HG03520 (cell line): ENCODE results near the gene MMS19.

Experiments used
- ATAC-seq: cut with Tn5 transposase; IDR thresholded peaks from one replicate; pipeline ENCODE4 v1.9.1; 2021; ENCODE audit warnings: mild to moderate bottlenecking, moderate library complexity; ENCODE audit not compliant: unreplicated experiment

The MMS19 gene, protein sequence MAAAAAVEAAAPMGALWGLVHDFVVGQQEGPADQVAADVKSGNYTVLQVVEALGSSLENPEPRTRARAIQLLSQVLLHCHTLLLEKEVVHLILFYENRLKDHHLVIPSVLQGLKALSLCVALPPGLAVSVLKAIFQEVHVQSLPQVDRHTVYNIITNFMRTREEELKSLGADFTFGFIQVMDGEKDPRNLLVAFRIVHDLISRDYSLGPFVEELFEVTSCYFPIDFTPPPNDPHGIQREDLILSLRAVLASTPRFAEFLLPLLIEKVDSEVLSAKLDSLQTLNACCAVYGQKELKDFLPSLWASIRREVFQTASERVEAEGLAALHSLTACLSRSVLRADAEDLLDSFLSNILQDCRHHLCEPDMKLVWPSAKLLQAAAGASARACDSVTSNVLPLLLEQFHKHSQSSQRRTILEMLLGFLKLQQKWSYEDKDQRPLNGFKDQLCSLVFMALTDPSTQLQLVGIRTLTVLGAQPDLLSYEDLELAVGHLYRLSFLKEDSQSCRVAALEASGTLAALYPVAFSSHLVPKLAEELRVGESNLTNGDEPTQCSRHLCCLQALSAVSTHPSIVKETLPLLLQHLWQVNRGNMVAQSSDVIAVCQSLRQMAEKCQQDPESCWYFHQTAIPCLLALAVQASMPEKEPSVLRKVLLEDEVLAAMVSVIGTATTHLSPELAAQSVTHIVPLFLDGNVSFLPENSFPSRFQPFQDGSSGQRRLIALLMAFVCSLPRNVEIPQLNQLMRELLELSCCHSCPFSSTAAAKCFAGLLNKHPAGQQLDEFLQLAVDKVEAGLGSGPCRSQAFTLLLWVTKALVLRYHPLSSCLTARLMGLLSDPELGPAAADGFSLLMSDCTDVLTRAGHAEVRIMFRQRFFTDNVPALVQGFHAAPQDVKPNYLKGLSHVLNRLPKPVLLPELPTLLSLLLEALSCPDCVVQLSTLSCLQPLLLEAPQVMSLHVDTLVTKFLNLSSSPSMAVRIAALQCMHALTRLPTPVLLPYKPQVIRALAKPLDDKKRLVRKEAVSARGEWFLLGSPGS

DNA sequence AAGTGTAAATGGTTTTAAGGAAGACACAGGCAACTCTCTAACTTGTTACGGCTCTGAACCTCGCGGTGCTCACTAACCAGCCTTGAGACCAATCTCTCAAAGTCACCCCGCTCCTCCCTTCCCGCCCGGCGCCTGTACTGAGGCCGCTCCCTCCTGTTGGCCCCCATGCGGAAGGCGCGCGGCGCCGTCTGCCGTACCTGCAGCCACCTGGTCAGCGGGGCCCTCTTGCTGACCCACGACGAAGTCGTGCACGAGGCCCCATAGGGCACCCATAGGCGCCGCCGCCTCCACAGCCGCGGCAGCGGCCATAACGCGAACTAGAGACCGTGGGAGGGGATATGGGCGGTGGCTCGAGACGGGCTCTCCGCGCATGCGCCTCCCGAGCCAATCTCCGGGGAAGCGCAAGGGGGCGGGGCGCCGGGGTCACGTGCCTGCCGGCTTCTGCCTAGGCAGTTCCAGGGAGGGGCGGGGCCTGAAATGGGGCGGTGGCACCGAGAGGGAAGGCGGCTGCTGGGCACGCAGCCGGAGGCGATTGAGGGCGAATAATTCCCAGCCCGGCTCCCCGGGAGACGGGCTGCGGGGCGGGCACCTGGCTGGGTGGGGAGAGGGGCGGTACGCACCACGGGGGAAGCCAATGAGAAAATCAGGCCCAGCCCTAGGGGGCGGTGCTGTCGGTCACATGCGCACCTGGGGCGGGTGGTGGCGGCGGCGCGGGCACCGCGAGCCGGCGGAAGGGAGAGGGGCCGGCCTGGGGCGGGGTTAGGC lies at the start of gene MMS19:
TSS of gene MMS19 (minus strand) at position 347 of the 765 bp plus-strand sequence. CDS start at position 309, 38 bp downstream.
- ATAC-seq = peak; percentile 85

DNA sequence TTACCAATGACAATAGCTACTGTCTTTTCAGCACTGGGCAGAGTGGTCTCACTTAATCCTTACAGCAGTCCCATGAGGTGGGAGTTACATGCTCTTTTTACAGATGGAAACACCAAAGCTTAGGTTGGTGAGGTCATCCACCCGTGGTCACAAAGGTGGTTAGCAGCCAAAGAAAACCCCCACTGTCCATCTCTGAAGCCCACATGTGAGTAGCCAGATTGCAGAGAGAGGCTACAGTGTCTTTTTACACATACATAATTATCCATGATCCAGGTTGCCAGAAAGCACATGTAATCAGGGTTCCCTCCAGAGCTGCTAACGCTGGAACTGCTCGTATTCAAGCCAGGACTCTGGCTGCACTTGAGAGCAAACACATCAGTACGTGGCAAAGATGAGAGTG lies 49.7 kb upstream of the MMS19 start:
- ATAC-seq = no peak

DNA sequence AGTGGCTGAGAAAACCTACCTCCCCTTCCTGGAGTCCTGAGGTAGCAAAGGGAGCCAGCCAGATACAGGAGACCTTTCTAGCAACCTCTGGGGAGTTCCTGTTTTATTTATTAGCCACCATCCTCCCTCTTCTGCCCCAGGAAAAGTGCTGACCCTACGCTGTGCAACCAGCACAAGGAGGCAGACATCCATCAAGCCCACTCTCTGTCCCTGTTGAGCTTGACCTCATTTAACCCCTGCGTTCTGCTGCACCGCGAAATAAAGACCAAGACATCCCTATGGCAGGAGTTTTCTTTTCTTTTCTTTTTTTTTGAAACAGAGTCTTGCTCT lies 49.0 kb upstream of the MMS19 start:
- ATAC-seq = no peak

DNA sequence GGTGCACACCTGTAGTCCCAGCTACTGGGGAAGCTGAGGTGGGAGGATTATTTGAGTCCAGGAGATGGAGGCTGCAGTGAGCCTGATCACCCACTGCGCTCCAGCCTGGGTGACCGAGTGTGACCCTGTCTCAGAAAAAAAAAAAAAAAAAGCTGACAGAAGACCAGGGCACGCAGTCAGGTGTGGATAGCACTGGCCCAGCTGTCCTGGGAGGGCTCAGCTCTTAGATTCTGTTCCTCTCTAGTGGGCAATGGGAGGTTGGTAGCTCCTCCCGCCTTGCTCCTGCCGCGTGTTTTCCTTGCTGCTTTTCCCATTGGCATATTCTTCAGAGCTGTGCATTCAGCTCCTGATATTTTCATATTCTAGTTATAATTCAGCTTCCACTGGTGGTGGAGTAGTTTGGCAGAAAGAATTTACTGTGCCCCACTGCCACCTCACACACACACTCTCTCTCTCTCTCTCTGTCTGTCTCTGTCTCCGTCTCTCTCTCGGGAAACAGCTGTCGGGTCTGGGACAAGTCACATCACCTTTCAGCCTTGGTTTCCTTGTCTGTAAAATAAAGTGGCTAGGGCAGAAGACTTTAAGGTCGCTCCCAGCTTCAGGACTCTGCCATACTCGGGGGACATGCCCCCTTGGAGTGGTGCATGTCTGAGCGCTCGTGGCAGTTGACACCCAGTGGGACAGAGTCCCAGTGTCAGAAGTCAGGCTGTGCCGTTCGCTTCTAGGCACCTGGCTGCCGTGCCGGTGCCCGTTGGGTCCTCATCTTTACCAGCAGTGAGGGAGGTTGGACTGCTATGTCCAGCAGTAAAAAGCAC lies 48.4 kb upstream of the MMS19 start:
- ATAC-seq = no peak

DNA sequence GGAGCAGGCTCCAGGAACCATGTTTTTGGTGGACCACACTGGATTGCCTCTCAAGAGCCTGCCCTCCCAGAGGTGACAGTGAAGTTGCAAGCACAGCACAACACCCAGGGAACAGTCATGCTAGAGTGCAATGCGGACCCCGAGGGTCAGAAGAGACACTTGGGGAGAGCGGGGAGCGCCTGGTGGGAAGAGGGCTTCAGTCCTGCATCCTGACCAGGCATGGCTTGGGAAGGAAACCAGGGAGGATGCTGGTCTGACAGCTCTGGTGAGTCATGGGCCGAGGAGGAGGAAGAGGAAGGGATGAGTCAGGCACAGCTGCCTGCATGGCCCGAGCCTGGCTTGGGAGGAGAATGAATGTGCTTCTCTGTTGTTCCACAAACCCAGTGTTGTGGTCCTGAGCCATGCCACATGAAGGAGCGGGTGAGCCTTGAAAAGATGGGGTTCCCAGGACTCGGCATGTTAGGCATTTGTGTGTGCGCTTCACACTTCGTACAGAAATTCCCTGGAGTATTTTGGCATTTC lies 44.9 kb upstream of the MMS19 start:
- ATAC-seq = no peak

DNA sequence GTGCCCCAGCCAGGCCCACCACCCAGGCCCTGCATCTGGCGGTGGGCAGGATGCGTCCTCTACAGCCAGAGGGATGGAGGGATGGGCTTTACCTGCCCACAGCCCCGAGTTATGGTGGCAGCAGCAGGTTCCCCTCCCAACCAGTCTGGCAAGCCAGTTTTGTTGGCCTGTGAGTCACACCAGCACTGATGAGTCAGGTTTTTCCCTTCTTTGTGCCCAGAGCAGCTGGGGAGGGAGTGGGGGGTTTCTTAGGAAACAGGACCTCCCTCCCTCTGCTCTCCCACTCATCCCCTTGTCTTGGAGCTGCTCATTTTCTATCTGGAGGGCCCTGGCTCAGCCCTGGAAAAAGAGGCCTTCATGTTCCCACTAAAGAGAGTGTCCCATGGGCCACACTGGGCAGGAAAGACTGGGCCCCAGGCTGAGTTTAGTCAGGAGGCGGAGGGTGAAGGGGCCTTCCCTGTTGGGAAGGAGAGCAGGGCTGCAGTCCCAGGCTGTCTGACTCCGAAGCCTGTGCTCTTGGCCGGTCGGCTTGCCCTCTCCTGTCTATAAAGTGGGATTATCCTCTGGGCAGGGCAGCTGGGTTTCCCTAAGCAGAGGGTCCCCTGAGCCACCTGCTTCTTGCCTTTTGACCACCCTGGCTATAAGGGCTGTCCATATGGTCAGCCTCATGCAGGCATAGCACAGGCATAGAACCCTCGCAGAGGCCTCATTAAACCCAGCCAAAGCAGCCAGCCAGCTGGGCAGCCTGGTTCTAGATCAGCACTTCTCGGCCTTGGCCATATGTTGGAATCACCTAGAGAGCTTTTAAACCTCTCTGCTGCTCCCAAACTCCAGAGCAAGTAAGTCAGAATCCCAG lies 44.2 kb upstream of the MMS19 start:
- ATAC-seq = no peak

DNA sequence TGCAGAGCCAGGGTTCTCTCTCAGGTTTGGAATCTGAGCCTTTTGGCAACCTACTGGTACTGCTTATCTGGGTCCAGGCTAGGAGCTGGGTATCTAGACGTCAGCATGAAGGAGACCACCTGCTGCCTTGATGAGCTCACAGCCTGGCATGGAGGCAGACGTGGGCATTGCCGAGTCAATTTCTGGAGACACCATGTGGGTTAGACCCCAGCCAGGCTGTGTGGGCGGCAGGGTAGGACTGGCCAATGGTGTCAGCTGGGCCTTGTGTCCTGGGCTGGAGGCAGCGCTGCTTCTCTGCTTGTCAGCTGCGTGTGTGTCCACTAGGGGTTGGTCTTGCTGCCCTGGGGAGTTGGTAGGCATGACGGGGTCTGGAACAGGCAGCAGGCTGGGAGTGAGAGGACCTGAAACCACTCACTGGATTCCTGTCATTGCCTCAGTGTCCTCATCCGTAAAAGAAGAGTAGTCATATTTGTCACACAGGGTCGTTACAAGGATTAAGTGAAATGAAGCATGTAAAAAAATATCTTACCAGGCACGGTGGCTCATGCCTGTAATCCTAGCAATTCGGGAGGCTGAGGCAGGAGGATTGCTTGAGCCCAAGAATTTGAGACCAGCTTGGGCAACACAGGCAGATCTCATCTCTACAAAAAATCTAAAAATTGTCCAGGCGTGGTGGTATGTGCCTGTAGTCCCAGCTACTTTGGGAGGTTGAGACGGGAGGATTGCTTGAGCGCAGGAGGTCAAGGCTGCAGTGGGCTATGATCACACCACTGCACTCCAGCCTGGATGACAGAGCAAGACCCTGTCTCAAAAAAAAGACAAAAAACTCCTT lies 42.7 kb upstream of the MMS19 start:
- ATAC-seq = no peak

DNA sequence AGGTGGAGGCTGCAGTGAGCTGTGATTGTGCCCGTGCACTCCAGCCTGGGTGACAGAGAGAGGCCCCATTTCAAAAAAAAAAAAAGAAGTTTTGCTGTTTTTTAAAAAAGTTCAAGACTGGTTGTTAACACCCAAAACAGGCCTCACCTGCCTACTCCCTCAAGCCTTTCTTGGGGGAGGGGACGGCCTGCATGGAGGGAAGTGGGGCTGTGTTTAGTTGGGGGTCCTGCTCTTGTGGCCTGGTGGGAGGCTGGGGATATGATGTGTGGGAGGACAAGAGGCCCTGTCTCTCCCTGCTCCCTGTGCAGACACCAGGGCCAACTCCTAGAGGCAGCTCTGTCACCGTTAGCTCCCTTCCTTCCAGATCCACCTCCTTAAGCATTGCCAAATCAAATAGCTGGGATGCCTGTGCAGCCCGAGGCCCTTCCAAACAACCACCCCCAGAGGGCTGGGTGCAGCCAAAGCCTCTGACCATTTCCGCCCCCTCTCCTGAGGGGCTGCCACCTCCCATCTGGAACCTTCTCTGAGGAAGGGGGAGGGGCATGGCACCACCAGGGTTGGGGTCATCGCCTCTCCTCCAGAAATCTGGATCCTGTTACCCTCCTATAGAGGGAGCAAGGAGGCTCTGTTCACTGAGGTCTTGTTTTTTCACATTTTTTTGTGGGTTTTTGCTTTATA lies 41.4 kb upstream of the MMS19 start:
- no peak for ATAC-seq

DNA sequence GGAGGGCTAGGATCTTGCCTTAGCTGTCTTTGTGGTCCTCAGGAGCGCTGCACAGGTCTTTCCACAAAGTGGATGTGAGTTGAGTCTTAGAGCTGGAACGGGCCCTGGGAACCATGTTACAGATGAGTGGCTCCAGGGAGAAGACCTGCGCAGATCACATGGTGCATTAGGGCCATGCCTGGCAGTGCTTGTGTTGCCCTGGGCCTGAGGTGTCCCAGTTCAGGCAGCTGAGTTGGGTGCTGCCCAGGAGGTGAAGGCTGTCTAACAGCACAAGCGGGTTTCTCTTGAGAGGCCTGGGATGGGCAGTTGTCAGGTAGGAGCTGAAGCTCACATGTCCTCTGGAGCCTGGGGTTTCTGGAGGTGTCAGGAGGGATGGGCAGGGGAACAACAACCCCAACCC lies 40.6 kb upstream of the MMS19 start:
- ATAC-seq = no peak

DNA sequence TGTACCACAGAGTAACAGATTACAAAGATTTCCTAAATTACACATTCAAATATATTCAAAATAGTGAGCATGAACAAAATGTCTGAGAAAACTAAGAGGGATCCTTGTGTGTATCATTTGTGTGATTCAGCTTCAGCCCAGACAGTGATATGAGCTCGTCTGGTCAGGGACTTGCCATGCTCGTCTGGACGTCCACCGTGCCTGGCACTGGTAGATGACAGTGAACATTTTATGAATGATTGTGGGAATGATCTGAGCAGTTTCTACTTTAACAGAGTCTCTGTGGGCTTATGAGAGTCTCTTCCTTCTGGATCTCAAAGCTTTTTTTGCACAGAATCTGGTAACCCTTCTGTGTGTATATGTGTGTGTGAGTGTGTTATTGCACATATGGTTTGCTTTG lies 40.2 kb upstream of the MMS19 start:
- ATAC-seq = no peak

DNA sequence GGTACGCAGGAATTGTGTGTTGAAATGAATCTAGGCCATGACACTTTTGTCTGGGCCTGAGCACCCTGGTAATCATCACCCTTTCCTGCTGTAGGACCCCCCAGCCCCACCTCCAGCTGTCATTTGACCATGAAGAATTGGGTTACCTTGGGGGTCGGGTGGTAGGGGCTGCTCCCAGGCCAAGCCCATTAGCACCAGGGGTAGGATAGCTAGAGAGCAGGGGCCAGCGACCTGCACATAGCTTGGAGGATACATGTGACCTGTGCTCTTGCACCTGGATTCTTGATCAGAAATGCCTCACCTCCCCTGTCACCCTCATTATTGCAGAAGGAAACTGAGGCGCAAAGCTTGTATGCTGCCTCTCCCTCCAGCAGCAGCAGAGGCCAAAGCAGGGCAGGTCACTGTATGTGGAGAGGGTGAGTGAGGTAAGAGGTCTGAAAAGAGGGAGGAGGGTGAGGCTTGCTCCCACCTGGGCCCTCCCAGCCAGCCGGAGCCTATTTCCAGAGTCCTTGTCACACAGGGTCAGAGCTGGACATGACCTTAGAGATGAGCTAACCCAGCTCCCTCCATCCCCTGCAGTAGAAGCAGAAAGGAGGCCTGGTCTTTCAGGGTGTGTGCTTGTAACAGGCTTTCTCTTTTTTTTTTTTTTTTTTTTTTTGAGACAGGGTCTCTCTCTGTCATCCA lies 39.1 kb upstream of the MMS19 start:
- ATAC-seq = no peak

DNA sequence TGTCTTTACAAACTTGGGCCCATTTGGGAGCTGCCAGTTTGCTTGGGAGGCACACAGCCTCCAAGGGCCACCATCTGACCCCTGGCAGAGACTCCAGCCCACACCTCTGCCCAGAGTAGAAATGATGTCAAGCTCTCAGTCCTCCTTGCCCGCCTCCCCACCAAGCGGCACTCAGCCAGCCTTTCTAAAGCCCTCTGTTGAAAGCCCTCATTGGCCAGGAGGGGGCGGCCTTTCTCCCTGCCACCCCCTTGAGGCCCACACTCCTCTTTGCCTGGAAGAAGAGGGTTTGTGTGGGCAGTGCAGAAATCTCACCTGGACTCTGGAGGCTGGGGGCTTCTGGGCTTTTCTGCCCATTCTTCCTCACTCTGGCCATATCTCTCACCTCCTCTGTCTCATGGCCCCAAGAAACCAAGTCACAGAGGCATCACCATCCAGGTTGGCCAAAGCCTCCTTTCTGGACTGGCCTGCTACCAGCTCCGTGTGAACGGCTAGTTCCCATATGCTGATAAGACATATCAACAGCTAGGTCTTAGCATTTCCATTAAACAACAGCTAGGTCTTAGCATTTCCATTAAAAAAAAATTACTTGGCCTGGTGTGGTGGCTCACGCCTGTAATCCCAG lies 36.6 kb upstream of the MMS19 start:
- ATAC-seq = no peak

DNA sequence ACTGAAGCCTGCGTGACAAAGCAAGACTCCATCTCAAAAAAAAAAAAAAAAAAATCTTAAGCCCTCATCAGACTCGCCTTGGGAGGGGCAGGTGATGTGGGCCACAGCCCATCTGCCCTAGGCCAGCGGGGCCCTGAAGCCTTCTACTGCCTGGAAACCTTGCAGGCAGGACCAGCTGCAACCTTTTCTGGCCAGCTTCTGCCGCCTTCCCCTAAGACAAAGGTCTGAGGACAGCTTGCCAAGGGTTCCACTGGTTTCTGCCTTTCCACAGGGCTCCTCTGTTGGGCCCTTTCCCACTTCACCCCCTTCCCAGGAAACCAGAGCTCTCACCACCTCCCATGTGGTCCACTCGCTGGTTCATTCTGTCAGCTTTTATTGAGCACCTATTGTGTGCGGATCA lies 35.7 kb upstream of the MMS19 start:
- ATAC-seq = no peak

DNA sequence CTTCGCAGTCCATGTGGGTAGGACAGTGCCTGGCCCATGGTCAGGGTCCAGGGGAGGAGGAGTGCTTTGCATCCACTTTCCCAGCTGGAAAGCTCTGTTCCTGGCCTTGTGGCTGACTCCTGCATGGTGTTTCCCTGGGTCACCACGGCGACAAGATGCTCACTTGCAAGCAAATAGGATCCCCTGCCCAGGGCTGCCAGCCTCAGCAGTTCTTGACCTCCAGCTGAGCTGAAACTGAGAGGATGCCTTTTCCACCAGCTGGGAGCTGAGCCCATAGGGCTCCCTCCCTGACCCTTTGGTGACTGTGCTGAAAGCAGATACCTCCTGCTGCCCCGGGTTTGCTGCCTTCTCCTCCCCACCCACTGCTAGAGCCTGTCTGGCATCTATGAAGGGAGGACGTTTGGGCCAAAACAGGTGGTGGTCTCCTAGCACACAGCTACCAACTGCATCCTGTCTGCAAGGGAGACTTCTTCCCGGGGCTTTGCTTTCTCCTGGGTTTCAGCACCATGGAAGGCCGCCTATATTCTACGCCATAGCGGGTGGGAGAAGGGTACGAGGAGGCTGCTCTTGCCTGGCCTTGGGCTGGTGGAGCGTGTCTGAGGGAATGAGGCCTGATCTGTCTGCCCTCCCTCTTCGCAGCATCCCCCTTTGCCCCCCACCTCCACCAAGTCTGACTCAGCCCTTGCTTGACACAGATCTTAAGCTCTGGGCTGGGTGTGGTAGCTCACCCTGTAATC lies 34.9 kb upstream of the MMS19 start:
- ATAC-seq = no peak

DNA sequence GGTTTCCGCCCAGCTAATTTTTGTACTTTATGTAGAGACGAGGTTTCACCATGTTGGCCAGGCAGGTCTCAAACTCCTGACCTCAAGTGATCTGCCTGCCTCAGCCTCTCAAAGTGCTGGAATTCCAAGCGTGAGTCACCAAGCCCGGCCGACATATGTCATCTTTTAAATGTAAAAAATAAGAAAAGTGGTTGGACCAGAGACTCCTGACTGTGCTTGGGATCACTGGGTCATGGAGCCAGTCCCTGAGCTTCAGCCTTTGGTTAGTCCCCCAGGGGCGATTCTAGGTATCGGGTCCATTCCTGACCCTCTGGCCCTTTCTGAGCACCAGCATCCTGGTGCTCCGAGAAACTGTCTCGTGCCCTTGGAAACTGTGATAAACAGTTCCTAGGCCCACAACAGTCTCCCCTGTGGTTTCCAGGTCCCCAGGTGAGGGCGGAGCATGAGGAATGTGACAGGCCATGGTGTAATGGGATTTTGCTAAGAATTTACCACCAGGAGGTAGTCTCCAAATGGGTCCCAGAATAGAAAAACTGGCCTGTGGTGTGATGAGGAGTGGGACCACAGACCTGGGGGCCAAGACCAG lies 33.3 kb upstream of the MMS19 start:
- no peak for ATAC-seq
